Endothelial cell of hepatic sinusoid (primary cell): ENCODE results near the gene CNKSR3.
"Not testable (repeated sequence)": the region's sequence is repeated elsewhere in the genome, so short reads cannot be mapped to it uniquely, and the experiment has no call there.

Experiments used
- in situ Hi-C: cut with HindIII; loops from 2 replicates; pipeline ENCODE4 v1.10.0; 2017; ENCODE audit warnings: low sequenced_read_pairs

CNKSR3 gene

DNA sequence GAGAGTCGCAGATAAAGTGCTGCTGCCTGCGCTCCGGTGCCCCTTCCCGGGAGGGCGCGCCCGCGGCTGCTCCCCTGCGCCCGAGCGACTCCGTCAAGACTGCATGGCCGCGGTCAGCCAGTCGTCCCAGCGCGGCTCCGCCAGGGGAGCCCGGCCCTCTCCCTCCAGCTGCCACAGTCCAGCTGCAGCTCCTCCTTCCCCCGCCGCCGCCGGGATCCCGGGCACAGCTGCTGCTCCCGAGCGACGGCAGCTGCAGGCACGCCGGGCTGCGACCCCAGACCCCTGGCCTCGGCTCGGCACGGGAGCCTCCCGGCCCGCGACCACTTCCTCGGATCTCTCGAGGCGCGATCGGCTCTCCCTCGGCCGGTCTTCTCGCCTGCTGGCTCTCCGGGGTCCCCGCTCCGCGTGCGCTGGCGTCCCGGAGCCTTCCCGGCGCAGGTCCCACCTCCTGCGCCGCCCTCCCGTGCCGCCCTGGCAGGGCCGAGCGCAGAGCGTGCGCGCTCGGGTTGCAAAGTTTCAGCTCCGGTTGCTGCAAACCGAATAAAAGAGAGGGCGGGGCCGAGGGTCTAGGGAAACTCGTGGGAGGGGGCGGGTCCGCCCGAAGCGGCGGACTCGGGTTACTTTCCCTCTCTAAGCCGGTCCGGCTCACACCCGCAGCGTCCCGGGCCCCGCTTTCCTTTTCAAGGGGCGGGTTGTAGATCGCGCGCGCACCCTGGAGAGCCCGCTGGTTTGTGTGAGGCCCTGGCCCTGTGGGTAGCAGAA lies at the start of gene CNKSR3:
TSS of gene CNKSR3 (minus strand) at position 542 of the 762 bp plus-strand sequence. CDS start 571 bp downstream, outside the sequence.
- in situ Hi-C loops, result loop anchor here (25.0 kb wide), 1 partner anchor 152 kb away; no protein-coding TSS in a partner anchor

GRCh38 chr6:154558984-154559383 lies 48.5 kb upstream of the CNKSR3 start:
- in situ Hi-C loops, result loop anchor here (5.0 kb wide), 3 partner anchors 33 to 83 kb away; no protein-coding TSS in a partner anchor

- in situ Hi-C loops, result loop anchor here (5.0 kb wide), 3 partner anchors 34 to 84 kb away; no protein-coding TSS in a partner anchor
Observed at GRCh38 chr6:154558513-154558912, 48.0 kb upstream of the CNKSR3 start.

DNA sequence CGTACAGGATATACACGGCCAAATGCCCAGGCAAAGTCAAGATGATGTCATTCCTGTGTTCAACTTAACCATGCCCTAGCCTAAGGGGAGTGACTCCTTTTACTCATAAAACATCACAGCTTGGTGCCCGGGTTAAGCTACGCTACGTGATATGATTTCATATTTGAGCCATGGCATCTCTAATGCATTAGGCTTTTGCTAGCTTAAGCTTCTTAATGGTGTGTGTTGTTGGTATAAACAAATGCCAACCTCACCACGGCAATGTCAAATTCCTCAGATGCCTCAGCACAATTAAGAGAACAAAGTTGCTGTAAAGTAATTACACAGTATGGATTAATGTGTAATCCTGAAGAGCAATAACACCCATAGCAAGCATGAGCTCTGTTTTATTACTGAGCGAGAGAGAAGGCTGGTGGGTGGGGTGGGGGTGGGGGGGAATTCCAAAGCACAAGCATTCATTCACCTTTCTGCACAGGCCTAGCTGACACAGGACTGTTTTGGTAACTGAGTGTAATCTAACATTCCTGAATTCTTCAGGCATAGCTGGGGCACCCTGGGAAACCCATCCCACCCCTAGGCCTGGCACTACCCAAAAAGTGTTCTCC lies 44.7 kb upstream of the CNKSR3 start:
- in situ Hi-C loops, result loop anchor here (5.0 kb wide), 3 partner anchors 37 to 87 kb away; no protein-coding TSS in a partner anchor

DNA sequence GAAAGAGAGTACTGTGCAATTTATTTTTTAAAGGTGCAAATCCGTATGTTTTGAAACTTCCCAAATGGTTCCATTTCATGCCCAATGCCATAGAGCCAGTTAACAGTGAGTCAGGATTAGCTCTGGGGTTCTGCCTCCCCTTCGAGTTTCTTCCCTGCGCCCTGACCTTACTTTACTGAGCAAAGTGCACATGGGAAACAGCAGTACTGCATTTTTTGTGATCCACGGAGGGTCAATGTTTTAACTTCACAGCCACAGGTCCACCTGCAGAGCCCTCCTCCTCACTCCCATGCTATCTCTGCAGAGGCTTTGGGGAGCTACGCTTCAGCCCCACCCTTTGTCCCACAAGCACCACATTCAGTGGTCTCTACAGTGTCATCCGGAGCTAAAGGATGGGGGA lies 44.0 kb upstream of the CNKSR3 start:
- in situ Hi-C loops, result no loop called here

DNA sequence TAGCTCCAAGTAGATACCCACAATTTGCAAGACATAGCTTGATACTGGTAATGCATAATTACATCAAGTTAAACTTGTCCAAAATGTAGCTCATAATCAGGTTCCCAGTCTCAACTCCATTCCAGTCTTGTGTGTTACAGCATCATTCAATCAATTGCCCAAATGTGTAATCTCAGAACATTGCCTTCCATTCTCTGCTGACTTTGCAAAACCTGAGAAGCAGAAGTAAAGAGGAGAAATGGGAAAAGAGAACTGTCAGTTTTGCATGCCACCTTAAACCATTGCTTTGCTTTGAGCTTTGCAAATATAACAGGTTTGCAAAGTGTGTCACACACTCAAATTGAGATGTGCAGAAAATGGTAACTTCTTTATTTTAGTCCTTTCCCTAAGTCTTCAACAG lies 40.3 kb upstream of the CNKSR3 start:
- in situ Hi-C loops, result no loop called here

DNA sequence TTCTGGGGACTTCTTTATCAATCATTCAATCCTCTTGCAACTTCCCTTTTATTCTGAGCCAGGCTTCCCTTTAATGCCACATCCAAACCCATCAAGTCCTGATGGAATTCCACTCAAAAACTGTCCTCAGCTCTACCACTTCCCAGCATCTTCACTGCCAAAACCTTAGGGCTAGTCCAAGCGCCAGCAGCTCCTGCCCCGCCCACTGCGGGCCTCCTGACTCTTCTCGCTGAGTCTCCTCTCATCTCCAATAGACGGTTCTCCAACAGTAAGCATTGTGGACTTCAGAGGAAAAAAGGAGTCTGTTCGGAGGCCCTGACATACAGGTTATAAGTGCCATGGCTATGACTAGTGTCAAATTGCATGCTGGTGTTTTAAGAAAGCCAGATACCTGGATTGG lies 38.7 kb upstream of the CNKSR3 start:
- in situ Hi-C loops, result no loop called here

DNA sequence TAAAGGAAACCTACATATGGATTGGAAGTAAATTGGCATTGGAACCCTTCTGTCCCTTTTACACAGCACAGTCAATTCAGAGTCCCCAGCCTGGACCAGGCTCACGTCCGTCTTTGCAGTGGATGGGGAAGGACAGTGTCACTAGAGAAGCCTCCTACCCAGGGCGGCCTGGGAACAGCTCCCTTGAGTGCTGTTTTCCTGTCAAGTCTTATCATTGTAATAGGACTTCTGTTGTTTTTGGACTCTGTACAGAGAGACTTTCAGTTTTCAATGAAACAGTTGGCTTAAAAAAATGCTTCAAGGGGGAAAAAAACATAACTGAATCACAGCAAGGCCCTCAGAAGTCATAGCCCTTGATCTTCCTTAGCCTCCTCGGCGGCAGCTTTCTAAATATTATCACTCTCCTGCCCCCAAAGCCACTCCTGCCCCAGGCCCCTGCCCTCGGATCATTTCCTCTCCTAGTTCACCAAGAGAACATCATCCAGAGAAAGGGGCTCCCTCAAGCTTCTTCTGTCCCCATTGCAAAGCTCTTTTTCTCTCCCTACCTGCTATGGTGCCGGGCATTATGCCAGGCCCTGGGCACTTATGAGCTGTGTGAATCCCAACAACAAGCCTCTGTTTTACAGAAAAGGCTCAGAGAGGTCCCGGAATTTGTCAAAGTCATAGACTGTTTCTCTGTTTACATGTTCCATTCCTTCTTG lies 37.8 kb upstream of the CNKSR3 start:
- in situ Hi-C loops, result no loop called here

GRCh38 chr6:154543628-154544027 lies 33.1 kb upstream of the CNKSR3 start:
- in situ Hi-C loops, result no loop called here

DNA sequence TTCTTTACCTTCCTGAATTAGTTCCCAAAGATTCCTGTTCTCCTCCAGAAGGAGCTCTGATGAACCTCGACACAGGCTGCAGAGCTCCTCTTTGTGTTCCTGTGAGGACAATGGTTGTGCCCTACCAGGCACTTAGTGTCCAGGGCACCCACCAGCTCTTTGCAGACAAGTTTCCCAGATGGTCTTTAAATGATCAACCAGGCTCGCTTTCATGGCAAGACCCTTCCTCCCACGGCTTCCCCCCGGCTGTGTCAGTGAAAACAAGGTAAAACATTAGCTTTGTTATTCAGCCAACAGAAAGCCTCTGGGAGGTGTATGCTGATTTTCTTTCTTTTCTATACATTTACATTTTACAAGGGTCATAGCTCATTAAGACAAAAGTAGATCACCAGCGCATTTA lies 32.3 kb upstream of the CNKSR3 start:
- in situ Hi-C loops, result no loop called here

GRCh38 chr6:154541837-154542236 lies 31.4 kb upstream of the CNKSR3 start:
- in situ Hi-C loops, result not testable (repeated sequence)

DNA sequence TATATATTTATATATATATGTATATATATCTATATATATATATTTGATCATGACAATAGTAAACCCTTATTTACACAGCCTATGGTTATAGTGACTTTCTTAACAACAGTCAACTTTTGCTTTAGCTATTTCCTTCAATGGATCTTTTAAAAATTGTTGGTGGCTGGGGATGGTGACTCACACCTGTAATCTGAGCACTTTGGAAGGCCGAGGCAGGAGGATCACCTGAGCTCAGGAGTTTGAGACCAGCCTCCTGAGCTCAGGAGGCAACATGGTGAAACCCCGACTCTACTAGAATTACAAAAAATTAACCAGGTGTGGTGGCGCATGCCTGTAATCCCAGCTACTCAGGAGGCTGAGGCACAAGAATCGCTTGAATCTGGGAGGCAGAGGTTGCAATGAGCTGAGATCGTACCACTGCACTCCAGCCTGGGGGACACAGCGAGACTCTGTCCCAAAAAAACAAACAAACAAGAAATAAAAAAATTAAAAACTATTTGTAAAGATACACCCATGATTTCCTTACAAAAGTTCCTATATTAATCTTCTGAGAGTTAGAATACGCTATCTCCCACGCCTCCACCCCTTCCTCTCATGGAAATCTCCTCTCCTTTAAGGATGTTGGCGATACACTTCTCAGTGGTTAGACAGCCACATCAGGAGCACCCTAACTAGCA lies 29.2 kb upstream of the CNKSR3 start:
- in situ Hi-C loops, result no loop called here

DNA sequence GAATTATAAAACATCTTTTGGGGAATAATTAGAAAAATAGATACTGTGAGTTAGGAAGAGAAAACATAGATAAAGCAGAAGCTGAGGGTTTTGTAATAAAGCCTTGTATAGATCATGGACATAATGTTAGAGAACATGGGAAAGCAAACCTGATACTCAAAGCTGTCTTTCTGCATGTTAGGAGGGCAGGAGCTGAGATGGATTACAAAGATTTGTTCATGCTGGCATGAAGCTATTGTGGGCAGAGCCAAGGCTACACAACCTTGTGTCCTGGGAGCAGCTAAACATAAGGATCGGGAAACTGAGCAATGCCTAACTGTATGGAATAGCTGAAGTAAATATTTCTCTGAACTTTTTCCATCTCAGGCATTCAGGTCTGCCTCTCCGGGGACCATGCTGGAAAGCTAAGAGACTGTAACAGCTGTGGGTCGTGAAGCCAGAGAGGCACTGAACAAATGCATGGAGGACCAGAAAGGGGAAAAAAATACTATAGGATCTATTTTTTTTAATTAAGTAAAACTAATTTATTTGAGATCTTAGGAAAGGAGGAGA lies 28.2 kb upstream of the CNKSR3 start:
- in situ Hi-C loops, result no loop called here

DNA sequence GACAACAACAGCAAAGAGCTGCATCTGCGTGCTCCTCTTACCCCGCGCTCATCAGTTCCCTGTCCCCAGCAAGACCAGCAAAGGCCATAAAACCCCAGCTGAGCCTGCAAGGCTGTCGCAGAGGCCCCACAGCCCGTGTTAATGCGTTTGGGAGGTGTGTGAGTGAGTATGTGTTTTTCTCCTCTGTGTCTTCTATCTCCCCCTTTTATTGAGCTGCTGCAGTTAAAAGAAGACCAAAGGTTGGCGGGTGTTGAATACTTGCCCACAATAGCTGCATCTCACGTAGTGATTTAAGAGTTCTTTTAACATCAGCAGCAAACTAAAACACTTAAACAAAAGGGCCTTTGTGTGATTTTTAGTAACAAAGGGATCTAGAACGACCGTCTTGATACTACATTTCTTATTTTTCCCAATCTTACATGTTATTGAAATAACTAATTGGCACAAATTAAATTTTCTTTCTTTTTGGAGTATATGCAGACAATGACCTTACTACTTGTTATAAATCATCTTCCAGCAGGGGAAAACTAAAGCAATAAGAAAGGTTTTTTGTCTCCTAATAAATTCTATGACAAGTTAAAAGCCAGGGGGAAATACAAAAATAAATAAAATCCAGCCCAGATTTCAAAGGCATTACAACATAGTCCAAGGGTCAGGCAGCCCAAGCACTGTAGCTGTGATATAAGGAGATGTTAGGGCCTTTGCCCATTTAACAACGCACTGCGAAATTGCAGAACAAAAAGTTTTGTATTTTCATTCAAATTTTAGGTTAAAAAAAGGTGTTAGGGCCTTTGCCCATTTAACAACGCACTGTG lies 27.2 kb upstream of the CNKSR3 start:
- in situ Hi-C loops, result no loop called here

DNA sequence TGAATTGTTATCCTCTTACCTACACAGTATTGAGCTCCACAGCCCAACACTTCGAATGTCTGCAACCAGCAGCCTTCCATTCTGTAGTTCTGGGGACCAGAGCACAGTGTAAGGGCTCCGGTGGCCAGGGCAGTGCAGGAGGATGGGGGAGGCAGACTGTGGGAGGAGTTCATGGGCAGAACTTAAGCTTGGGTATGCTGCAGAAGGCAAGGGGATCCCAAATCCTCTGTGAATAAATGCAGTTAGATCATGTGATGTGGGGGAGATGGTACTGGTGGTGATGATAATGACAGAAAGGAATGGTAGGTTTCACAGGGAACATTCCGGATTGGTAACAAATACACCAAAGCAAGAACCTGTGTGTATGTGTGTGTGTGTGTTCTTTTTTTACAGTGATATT lies 26.5 kb upstream of the CNKSR3 start:
- in situ Hi-C loops, result no loop called here

DNA sequence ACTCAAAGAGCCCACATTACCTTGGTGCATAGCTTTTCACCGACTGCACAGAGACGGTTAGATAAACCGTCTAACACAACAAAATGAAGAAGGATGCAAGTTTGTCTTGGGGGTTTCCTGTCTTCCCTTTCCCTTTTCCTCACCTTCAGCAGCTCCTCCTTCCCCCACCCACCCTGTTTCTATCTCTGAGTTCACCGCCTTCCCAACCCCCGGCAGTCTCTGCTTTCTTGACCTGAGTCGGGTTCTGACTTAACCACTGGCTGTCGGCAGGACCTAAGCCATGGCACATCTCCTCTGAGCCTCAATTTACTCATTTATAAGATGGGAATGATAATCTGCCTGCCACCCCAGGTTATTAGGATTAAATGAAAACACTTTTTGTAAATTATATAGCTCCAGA lies 25.8 kb upstream of the CNKSR3 start:
- in situ Hi-C loops, result no loop called here

DNA sequence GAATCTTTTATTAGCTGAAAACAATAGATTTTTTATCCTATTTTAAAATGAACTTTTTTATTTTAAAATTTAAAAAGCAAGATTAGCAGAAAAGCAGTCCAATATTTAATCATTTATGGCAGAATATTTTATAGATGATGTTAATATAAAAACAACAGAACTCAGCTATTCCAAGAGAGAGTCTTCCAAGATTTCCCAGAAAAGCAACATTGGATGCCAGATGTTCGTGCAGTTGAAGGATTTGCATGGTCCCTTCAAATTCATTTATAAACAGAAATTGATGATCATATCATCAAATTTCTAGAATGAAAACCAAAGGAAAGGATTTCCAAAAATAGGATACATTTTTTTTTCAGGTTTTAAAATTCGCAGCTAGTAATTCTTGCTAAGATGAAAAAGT lies 25.4 kb upstream of the CNKSR3 start:
- in situ Hi-C loops, result no loop called here

GRCh38 chr6:154535147-154535546 lies 24.7 kb upstream of the CNKSR3 start:
- in situ Hi-C loops, result no loop called here

DNA sequence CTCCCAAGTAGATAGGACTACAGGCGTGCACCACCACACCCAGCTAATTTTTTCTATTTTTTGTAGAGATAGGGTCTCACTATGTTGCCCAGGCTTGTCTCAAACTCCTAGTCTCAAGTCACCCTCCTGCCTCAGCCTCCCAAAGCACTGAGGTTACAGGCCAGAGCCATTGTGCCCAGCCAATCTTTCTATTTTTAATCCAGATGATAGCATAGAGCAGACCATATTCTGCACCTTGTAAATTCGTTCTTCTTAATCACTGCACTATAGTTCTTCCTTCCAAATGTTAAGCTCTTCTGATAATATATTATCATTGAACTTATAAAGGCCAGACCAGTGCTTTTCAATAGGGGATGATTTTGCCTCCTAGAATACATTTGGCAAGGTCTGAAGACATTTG lies 24.0 kb upstream of the CNKSR3 start:
- in situ Hi-C loops, result no loop called here

- in situ Hi-C loops, result no loop called here
Observed at GRCh38 chr6:154532426-154532825, 21.9 kb upstream of the CNKSR3 start.
